Measurements from ENCODE around the gene ISL2.
A peak's percentile ranks its signal among the peaks of the same experiment; 100 is the strongest.

ISL2 gene

GRCh38 chr15:76337696-76338485 is 1.3 kb downstream of the ISL2 start:
- ATAC-seq = peak; percentile 9
- no peak for TF ChIP-seq BACH2 (CRISPR knock-in tag; IDR thresholded peaks at IDR 0.05; ENCODE audit: borderline replicate concordance)
- TF ChIP-seq PATZ1 (CRISPR knock-in tag; IDR thresholded peaks at IDR 0.05; ENCODE audit: borderline replicate concordance) = no peak
- no peak for TF ChIP-seq POU6F1 (CRISPR knock-in tag; IDR thresholded peaks at IDR 0.05; ENCODE audit: borderline replicate concordance, low read depth)
- no peak for TF ChIP-seq CSRNP3 (CRISPR knock-in tag; IDR thresholded peaks at IDR 0.05)
- TF ChIP-seq ZNF70 (CRISPR knock-in tag; IDR thresholded peaks at IDR 0.05) = no peak
- no peak for TF ChIP-seq ESRRG (CRISPR knock-in tag; IDR thresholded peaks at IDR 0.05)
- 0 out of 2 replicates have a peak, but pooled peaks have one; percentile 22 for TF ChIP-seq GLIS3 (CRISPR knock-in tag; IDR thresholded peaks at IDR 0.05)
- no peak for TF ChIP-seq ZNF8 (CRISPR knock-in tag; IDR thresholded peaks at IDR 0.05)

GRCh38 chr15:76338486-76339304 is 2.1 kb downstream of the ISL2 start:
- TF ChIP-seq OSR1 (CRISPR knock-in tag; IDR thresholded peaks at IDR 0.05) = no peak
- TF ChIP-seq ZNF565 (CRISPR knock-in tag; conservative IDR thresholded peaks at IDR 0.05; ENCODE audit: low read depth) = no peak
- no peak for TF ChIP-seq ZC3H10 (CRISPR knock-in tag; IDR thresholded peaks at IDR 0.05)
- no peak for ATAC-seq

GRCh38 chr15:76339305-76340197 is 3.0 kb downstream of the ISL2 start:
- no peak for ATAC-seq

More at GRCh38 chr15:76339305-76340197, 3.0 kb downstream of the ISL2 start:
- TF ChIP-seq RARB (CRISPR knock-in tag; IDR thresholded peaks at IDR 0.05) (no peak), ZFP30 (CRISPR knock-in tag; IDR thresholded peaks at IDR 0.05) (no peak), CREB5 (CRISPR knock-in tag; IDR thresholded peaks at IDR 0.05; ENCODE audit: low read depth) (no peak), ZNF565 (CRISPR knock-in tag; conservative IDR thresholded peaks at IDR 0.05; ENCODE audit: low read depth) (no peak), GLIS3 (CRISPR knock-in tag; IDR thresholded peaks at IDR 0.05) (no peak), ZFP3 (CRISPR knock-in tag; IDR thresholded peaks at IDR 0.05) (no peak), TCF4 (CRISPR knock-in tag; IDR thresholded peaks at IDR 0.05; ENCODE audit: borderline replicate concordance) (no peak), ISL1 (CRISPR knock-in tag; IDR thresholded peaks at IDR 0.05) (no peak), CSDC2 (CRISPR knock-in tag; IDR thresholded peaks at IDR 0.05) (no peak), ARNTL (CRISPR knock-in tag; IDR thresholded peaks at IDR 0.05; ENCODE audit: borderline replicate concordance, low read depth) (no peak), ZC3H10 (CRISPR knock-in tag; IDR thresholded peaks at IDR 0.05) (no peak), BACH2 (CRISPR knock-in tag; IDR thresholded peaks at IDR 0.05; ENCODE audit: borderline replicate concordance) (no peak)
- TF ChIP-seq, protein P1, sequence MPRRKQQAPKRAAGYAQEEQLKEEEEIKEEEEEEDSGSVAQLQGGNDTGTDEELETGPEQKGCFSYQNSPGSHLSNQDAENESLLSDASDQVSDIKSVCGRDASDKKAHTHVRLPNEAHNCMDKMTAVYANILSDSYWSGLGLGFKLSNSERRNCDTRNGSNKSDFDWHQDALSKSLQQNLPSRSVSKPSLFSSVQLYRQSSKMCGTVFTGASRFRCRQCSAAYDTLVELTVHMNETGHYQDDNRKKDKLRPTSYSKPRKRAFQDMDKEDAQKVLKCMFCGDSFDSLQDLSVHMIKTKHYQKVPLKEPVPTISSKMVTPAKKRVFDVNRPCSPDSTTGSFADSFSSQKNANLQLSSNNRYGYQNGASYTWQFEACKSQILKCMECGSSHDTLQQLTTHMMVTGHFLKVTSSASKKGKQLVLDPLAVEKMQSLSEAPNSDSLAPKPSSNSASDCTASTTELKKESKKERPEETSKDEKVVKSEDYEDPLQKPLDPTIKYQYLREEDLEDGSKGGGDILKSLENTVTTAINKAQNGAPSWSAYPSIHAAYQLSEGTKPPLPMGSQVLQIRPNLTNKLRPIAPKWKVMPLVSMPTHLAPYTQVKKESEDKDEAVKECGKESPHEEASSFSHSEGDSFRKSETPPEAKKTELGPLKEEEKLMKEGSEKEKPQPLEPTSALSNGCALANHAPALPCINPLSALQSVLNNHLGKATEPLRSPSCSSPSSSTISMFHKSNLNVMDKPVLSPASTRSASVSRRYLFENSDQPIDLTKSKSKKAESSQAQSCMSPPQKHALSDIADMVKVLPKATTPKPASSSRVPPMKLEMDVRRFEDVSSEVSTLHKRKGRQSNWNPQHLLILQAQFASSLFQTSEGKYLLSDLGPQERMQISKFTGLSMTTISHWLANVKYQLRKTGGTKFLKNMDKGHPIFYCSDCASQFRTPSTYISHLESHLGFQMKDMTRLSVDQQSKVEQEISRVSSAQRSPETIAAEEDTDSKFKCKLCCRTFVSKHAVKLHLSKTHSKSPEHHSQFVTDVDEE (CRISPR knock-in tag; IDR thresholded peaks at IDR 0.05) = no peak
